Measurements from ENCODE around the gene KRT28.

KRT28 gene

GRCh38 chr17:40832840-40833239, 33.1 kb upstream of the KRT28 start:
- no peak for TF ChIP-seq Cebpa-rat (IDR thresholded peaks at IDR 0.05)
- peaks cover 4% of the 10 kb centered on the region; the same call in 1 of the 2 replicates for H3K9me3 ChIP-seq
- H4K20me1 ChIP-seq, result no peaks in the 10 kb centered on the region
- peaks cover 28% of the 10 kb centered on the region for H3K4me1 ChIP-seq
- H3K36me3 ChIP-seq, result peaks cover 16% of the 10 kb centered on the region
- no peak overlapping the region; the same call in 1 of the 2 replicates for H3K4me3 ChIP-seq
- H3K27me3 ChIP-seq, result no peaks in the 10 kb centered on the region
- H3K4me2 ChIP-seq, result peak overlapping the region; percentile 73
- H3K27ac ChIP-seq, result peak overlapping the region; percentile 53; the same call in 1 of the 2 replicates
- H3K9ac ChIP-seq, result peak overlapping the region; percentile 20; the same call in 1 of the 2 replicates

DNA sequence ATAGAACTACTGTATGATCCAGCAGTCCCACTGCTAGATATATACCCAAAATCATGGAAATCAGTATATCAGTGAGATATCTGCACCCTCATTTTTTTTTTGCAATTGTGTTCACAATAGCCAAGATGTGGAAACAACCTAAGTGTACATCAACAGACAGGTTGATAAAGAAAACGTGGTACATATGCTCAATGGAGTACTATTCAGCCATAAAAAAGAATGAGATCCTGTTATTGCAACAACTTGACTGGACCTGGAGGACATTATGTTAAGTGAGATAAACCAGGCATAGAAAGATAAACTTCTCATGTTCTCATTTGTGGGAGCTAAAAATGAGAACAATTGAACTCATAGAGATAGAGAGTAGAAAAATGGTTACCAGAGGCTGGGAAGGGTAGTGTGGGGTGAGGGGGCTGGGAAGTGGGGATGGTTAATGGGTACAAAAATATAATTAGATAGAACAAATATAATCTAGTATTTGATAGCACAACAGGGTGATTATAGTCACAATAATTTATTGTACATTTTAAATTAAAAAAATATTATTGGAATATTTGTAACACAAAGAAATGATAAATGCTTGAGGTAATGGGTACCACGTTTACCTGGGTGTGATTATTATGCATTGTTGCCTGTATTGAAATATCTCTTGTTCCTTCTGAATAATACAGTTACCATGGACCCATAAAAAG, 30.5 kb upstream of the KRT28 start:
- no peaks in the 10 kb centered on the region for H3K27me3 ChIP-seq
- no peak overlapping the region for H3K4me3 ChIP-seq
- no peak overlapping the region for H3K4me2 ChIP-seq
- TF ChIP-seq Cebpa-rat (IDR thresholded peaks at IDR 0.05), result no peak
- no peak overlapping the region for H3K27ac ChIP-seq
- H3K9ac ChIP-seq, result no peak overlapping the region
- peaks cover 4% of the 10 kb centered on the region; the same call in 1 of the 2 replicates for H3K9me3 ChIP-seq
- H4K20me1 ChIP-seq, result no peaks in the 10 kb centered on the region
- peaks cover 28% of the 10 kb centered on the region for H3K4me1 ChIP-seq
- peaks cover 9% of the 10 kb centered on the region for H3K36me3 ChIP-seq

DNA sequence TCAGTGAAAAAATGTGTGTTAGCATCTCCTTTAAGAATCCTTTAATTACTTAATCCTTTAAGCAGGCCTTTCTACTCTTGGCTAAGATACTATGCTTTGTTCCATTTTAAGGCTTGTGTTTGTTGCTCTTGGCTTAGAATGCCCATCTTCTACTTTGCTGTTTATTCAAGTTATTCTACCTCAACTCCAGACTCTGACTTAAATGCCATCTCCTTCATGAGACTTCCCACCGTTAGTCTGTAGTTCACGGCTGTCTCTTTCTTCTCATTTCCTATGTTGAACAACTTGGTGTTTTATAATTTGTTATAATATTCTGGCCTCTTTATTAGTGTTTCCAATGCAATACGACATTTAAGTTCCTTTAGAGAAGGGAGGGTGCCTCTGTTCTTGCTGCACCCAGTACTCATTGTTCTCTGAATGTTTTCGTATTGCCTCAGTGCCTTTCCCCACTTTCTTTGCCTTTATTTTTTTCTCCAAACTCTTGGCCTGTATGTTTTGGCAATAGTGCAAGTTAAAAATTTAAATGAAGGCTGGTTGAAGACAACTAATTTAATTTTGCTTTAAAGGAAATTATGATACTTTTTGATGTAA, 28.8 kb upstream of the KRT28 start:
- no peak for TF ChIP-seq Cebpa-rat (IDR thresholded peaks at IDR 0.05)
- Histone ChIP-seq H3K4me3 (no peak overlapping the region), H3K27ac (no peak overlapping the region)

GRCh38 chr17:40827746-40828453, 28.1 kb upstream of the KRT28 start:
- Histone ChIP-seq H3K27ac (no peak overlapping the region), H4K20me1 (no peaks in the 10 kb centered on the region), H3K4me3 (no peak overlapping the region), H3K4me2 (no peak overlapping the region), H3K36me3 (no peaks in the 10 kb centered on the region), H3K9me3 (no peaks in the 10 kb centered on the region; the same call in 1 of the 2 replicates), H3K27me3 (no peaks in the 10 kb centered on the region), H3K4me1 (peaks cover 13% of the 10 kb centered on the region), H3K9ac (no peak overlapping the region)
- no peak for TF ChIP-seq Cebpa-rat (IDR thresholded peaks at IDR 0.05)

More for the DNA sequence above, 28.8 kb upstream of the KRT28 start:
- Histone ChIP-seq H3K4me2 (no peak overlapping the region), H4K20me1 (no peaks in the 10 kb centered on the region), H3K9ac (no peak overlapping the region), H3K9me3 (no peaks in the 10 kb centered on the region; the same call in 1 of the 2 replicates), H3K27me3 (no peaks in the 10 kb centered on the region), H3K4me1 (peaks cover 19% of the 10 kb centered on the region), H3K36me3 (no peaks in the 10 kb centered on the region)

GRCh38 chr17:40825599-40825998, 25.8 kb upstream of the KRT28 start:
- Histone ChIP-seq H3K4me1 (no peaks in the 10 kb centered on the region), H3K9me3 (no peaks in the 10 kb centered on the region; the same call in 1 of the 2 replicates), H4K20me1 (no peaks in the 10 kb centered on the region), H3K27ac (no peak overlapping the region), H3K4me3 (no peak overlapping the region), H3K27me3 (no peaks in the 10 kb centered on the region), H3K36me3 (peaks cover 5% of the 10 kb centered on the region; the same call in 1 of the 2 replicates), H3K9ac (no peak overlapping the region), H3K4me2 (no peak overlapping the region)
- no peak for TF ChIP-seq Cebpa-rat (IDR thresholded peaks at IDR 0.05)

DNA sequence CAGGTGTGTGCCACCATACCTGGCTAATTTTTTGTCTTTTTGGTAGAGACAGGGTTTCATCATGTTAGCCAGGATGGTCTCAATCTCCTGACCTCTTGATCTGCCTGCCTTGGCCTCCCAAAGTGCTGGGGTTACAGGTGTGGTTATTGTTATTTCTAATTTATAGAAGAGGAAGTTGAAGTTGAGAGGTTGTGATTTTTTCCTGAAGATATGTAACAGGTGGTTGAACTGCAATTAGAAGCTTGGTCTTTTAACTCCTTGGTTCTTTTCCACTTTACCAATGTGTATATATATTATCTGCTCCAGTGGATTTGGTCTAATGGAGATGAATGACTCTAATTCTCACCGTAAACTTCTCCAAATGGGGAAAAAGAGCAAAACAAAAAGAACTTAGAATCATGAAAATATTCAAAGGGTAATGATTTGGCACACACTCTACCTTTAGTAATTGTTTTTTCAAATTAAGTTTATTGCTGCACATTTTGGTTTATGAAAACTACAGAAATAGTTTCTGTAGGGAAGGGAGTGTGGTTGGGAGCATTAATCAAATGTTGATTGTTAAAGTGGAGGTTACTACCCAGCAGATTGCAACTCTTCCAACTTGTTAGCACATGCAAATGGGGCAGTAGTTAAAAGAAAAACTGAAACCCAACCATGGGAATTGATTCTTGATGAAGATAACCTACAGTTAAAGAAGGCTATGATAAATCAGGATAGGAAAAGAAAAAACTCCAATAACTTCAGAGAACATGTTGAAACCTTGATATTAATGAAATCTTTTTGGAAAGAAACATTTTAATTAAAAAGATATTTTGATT, 24.5 kb upstream of the KRT28 start:
- Histone ChIP-seq H3K9me3 (0 out of 2 replicates have a peak, but pooled peaks cover 4% of the 10 kb centered on the region), H4K20me1 (no peaks in the 10 kb centered on the region), H3K4me1 (no peaks in the 10 kb centered on the region), H3K4me2 (no peak overlapping the region), H3K4me3 (no peak overlapping the region), H3K9ac (no peak overlapping the region), H3K27me3 (no peaks in the 10 kb centered on the region), H3K36me3 (peaks cover 5% of the 10 kb centered on the region; the same call in 1 of the 2 replicates), H3K27ac (no peak overlapping the region)
- TF ChIP-seq Cebpa-rat (IDR thresholded peaks at IDR 0.05), result no peak

DNA sequence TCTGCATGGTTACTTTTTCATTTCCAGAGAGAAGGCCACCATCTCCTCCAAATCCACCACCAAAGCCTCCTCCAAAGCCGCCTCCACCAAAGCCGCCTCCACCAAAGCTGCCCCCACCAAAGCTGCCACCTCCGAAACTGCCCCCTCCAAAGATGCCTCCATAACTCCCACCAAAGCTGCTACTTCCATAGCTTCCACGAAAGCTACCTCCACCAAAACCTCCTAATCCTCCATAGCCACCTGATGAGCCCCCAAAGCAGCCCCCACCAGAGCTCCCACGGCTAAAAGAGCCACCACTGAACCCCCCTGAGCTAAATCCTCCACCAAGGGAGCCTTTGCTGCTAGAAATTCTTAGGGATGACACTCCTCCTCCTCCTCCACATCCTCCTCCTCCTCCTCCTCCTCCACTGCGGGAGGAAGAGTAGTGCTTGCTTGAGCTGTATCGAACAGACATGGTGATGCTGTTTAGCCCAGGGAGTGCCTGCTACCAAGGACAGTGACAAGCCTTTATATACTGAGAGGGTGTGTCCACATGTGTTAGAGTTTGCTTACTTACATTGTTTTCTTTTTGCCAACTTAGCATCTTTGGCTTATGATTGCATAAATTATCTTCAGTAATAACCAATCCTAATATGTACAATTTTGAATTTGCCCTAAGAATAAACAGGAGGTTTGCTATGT, 22.5 kb upstream of the KRT28 start, which contains the start of gene KRT10:
KRT10 (minus strand) TSS at position 483 of the 681 bp plus-strand sequence; CDS start at position 454, 29 bp downstream.
- no peaks in the 10 kb centered on the region for H3K27me3 ChIP-seq
- 0 out of 2 replicates have a peak, but pooled peaks cover 5% of the 10 kb centered on the region for H3K9me3 ChIP-seq
- no peak for TF ChIP-seq Cebpa-rat (IDR thresholded peaks at IDR 0.05)
- H3K4me1 ChIP-seq, result 0 out of 2 replicates have a peak, but pooled peaks cover 5% of the 10 kb centered on the region
- no peaks in the 10 kb centered on the region for H4K20me1 ChIP-seq
- H3K36me3 ChIP-seq, result peaks cover 8% of the 10 kb centered on the region
- no peak within 1 kb of the TSS for H3K27ac ChIP-seq
- no peak within 1 kb of the TSS for H3K9ac ChIP-seq
- H3K4me2 ChIP-seq, result no peak within 1 kb of the TSS
- H3K4me3 ChIP-seq, result no peak within 1 kb of the TSS

GRCh38 chr17:40821536-40821935, 21.8 kb upstream of the KRT28 start:
- no peak overlapping the region for H3K9ac ChIP-seq

More at GRCh38 chr17:40821536-40821935, 21.8 kb upstream of the KRT28 start:
- H3K4me2 ChIP-seq, result no peak overlapping the region
- H3K27me3 ChIP-seq, result no peaks in the 10 kb centered on the region
- peaks cover 16% of the 10 kb centered on the region for H3K36me3 ChIP-seq
- H3K9me3 ChIP-seq, result 0 out of 2 replicates have a peak, but pooled peaks cover 5% of the 10 kb centered on the region
- H3K4me1 ChIP-seq, result 0 out of 2 replicates have a peak, but pooled peaks cover 5% of the 10 kb centered on the region
- no peak for TF ChIP-seq Cebpa-rat (IDR thresholded peaks at IDR 0.05)
- no peak overlapping the region for H3K27ac ChIP-seq
- H3K4me3 ChIP-seq, result no peak overlapping the region
- no peaks in the 10 kb centered on the region for H4K20me1 ChIP-seq

All from BLaER1 (cell line).